CD4-positive, alpha-beta T cell treated with Interleukin-2 at 100 ng/mL for 4 hours (primary cell): ENCODE data around the gene DNAH17.
A peak's percentile ranks its signal among the peaks of the same experiment; 100 is the strongest.

Source experiments
- DNase-seq: peaks from one replicate; pipeline ENCODE4 v3.0.0-alpha.2; 2020; ENCODE audit warnings: low spot score

DNAH17 gene

DNA sequence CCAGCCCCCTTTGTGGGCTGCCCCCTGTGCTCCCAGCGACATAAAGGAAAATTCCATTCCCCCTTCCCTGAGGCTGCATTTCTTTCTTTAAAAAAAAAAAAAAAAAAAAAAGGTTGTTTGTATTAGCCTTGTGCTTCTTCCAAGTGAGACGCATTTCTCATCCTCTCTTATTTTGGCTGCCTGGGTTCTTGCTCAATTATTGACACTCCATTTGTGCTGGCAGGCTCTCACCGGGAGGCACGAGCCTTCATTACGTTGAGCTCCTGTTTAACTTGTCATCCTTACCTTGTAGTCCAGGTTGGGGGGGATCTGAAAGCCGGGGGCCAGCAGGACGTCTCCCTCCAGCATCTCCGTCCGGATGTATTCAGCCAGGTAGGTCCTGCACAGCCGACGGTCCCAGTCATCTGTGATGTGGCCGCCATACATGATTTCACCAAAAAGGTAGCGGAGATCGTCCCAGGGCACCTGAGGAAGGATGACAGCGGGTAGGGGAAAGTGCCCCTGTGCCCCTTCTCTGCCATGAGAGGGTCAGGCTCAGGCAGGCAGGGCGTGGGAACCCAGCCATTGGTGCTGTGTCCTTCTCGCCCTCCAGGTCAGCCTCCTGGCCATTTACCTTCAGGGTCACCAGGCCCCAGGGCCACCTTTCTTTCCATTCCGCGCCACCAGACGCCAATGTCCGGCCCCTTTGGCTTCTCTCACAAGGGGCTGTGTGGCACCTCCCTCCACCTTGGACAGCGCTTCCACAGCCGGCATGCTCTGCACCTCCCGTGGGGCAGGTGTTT lies 148.2 kb downstream of the DNAH17 start:
- DNase-seq: no peak

DNA sequence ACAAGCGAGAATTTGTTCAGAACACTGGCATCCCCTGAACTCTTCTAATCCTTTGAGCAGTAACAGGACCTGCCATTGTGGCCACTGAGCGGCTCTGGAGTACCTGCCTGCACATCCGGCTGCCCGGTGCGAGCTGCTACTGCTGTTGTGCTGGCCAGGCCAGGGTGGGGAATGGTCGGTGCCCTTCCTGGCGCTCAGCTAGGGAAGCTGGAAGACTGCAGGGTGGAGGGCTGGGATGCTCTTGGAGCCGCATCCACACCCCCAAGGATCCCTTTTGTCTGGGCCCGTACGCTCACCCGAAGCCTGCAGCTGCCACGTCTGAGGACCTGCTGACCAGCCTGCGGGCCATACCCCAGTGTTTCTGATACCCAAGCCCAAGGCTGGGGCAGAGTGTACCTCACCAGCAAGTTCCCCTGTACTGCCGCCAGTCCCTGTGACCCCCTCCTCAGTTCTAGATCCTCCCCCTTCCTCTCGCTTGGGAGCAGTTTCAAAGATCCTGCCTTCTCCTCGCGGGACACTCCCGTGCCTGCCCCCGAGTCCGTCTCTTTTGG lies 149.1 kb downstream of the DNAH17 start:
- DNase-seq: no peak

DNA sequence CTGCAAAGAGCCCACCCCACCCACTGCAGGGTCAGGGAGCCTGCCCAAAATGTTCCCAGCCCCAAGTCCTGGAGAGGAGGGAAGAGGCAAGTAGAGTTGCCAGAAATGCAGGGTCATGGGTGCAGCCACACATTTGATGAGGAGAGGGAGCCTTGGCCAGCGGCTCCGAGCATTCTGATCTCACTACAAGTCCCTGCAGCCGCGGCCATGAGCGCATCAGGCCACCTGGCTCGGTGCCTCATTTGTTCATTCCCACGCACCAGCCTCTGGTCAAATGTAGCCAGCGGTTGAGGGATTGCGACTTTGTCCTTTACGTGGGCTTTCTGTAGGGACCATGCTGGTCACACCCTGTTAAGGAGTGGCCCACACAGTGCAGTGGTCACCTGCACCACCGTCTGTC lies 150.1 kb downstream of the DNAH17 start:
- DNase-seq: no peak

GRCh38 chr17:78426293-78426879 lies 150.8 kb downstream of the DNAH17 start:
- no peak for DNase-seq

DNA sequence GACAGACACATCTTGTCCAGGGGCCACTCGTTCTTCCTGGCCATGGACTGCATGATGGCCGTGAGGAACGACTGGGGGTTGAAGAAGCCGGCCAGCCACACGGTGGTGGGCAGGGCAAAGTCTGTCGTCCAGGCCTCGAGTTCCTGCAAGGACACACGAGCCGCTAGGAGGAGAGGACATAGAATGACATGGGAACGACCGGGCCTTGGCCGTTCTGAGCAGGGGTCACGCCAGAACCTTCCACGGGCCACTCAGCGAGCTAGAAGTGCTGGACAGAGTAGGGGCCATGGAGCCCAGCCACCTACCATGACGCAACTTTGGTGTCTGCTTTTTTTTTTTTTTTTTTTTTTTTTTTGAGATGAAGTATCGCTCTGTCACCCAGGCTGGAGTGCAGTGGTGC lies 151.8 kb downstream of the DNAH17 start:
- no peak for DNase-seq

- no peak for DNase-seq
These were observed 153.1 kb downstream of the DNAH17 start for GRCh38 chr17:78423961-78424675.

DNA sequence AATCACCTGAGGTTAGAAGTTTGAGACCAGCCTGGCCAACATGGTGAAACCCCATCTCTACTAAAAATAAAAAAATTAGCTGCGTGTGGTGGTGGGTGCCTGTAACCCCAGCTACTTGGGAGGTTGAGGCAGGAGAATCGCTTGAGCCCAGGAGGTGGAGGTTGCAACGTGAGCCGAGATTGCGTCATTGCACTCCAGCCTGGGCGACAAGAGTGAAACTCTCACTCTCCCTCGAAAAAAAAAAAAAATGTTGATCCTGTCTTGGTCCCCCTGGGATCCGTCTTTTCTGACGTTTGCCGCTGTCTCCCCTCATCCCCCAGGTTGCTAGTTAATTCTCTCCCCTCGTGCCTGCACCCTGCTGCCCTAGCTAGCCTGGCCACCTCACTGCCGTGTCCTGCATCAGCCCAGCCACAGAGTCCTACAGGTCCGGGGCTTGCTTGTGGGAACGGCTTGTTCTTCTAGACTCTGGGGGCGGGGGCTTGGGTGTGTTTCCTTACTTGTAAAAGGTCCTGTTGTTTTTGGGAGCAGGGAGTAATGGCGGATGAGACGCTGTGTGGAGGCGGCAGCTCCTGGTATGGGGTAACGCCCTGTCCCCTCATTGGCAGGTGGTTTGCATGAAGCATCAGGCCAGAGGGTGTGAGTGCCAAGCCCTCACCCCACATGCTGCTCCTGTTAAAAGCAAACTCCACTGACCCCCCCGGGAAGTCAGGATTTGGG lies 154.2 kb downstream of the DNAH17 start:
- DNase-seq: no peak

GRCh38 chr17:78422267-78422605 lies 155.0 kb downstream of the DNAH17 start:
- DNase-seq: no peak

GRCh38 chr17:78421534-78422266 lies 155.5 kb downstream of the DNAH17 start:
- peak; percentile 78 for DNase-seq

GRCh38 chr17:78421084-78421533 lies 156.1 kb downstream of the DNAH17 start:
- no peak for DNase-seq

GRCh38 chr17:78419970-78420815 lies 157.0 kb downstream of the DNAH17 start:
- DNase-seq: no peak

GRCh38 chr17:78418326-78419026 lies 158.7 kb downstream of the DNAH17 start:
- no peak for DNase-seq

DNA sequence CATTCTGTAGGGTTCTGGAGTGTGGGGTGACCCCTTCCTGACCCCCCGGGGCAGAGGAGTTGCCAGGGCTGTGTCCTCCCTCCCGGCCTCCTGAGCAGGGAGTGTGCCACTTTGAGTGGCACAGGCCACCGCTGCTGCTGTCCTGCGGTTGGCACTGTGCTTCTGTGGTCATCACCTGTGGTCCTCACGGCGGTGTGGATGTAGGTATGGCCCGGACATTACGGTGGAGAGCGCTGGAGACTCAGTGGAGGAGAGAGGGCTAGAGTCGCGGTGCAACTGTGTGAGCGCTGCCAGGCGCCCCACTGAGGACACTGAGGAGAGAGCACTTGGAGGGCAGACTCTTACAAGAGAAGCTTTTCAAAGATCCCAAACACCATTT lies 159.7 kb downstream of the DNAH17 start:
- no peak for DNase-seq

GRCh38 chr17:78416791-78417530 lies 160.2 kb downstream of the DNAH17 start:
- DNase-seq: no peak

DNA sequence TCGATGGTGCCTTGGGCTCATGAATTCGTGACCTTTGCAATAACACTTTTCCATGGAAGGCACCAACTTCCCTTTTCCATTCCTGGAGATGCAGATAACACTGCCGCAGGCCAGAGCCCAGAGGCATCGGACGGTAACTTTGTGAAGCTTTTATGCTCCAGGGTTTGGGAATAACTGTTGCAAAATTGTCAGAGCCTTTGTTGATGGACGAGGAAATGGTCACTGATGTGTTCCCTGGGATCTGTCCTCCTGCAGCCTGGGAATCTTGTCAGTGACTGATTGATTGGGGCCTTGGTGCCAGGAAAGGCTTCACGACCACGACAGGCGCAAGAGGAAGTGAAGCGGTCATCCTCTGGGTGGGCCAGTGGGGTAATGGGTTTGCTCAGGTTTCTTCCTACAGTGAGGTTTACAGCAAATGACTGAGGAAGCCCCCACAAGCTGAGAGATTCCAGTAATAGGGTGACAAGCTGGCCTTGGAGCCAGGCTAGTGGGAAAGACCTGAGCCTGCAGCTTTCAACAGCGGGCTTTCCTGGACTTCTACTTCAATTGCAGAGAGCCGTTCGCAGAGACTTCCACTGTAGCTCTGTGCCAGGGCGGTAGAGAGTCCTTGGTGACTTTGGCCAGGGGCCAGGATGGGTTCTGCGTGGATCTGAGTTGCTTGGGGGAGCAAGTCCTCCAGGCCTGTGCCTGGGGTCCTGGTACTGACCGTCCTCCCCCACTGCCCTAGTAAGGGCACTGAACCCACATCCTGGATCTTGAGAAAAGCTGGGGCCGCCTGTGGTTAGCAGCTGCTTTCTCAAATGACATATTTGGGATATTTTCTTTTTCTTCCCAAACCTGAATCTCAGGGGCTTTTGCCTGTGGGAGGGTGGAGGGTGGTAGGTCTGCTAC lies 161.1 kb downstream of the DNAH17 start:
- no peak for DNase-seq

GRCh38 chr17:78414178-78415162 lies 162.7 kb downstream of the DNAH17 start:
- DNase-seq: peak; percentile 39

DNA sequence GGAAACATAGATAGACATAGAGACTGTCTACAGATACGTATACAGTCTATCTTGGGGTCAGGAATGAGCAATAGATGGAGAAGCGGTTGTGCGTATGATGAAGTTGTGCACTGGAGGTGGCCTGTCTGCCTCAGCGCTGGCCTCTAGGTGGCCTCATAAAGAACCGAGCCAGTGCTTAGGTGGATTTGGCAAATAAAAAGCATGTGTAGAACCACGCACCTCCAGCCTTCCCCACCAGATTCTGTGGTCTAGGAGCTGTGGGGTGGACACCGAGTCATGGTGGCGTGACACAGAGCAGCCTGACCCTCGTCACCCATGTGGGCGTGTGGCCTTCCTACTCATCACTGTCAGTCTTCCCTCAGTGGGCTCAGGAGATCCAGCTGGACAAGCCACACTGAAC lies 164.8 kb downstream of the DNAH17 start:
- peak; percentile 26 for DNase-seq
